Neural progenitor cell (in vitro differentiated cells): ENCODE results near the gene DIRAS1.

Source experiments
- EZH2 ChIP-seq: fragments of 200-600 bp; sonication (generic); IDR thresholded peaks from 2 replicates; pipeline ENCODE4 v1.6.1; 2017; ENCODE audit warnings: antibody characterized with exemption, mild to moderate bottlenecking, moderate library complexity
- EZH2phosphoT487 ChIP-seq: fragments of 200-600 bp; sonication (generic); IDR thresholded peaks from 2 replicates; pipeline ENCODE4 v1.6.1; 2017; ENCODE audit warnings: antibody characterized with exemption
- TF ChIP-seq, protein P1 (sequence below): fragments of 200-600 bp; sonication (generic); IDR thresholded peaks from 2 replicates; pipeline ENCODE4 v1.5.1; 2017; ENCODE audit warnings: antibody characterized with exemption, mild to moderate bottlenecking

DNA sequence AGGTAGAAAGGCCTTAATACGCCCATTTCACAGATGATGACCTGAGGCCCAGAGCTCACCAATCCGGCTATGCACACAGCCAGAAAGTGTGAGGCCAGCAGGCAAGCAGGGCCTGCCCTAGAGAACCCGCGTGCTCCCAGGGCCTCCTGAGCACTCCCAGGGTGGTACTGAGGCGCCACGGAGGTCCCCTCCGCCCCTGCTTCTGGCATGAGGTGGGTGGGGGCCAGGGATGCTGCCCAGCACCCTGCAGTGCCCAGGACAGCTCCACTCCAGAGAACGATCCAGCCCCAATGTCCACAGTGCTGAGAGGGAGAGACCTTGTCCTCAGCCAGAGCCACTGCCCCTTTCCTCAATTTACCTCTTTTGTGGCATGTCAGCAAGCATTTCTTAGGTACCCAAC, 48.0 kb upstream of the DIRAS1 start:
- TF ChIP-seq, protein P1, sequence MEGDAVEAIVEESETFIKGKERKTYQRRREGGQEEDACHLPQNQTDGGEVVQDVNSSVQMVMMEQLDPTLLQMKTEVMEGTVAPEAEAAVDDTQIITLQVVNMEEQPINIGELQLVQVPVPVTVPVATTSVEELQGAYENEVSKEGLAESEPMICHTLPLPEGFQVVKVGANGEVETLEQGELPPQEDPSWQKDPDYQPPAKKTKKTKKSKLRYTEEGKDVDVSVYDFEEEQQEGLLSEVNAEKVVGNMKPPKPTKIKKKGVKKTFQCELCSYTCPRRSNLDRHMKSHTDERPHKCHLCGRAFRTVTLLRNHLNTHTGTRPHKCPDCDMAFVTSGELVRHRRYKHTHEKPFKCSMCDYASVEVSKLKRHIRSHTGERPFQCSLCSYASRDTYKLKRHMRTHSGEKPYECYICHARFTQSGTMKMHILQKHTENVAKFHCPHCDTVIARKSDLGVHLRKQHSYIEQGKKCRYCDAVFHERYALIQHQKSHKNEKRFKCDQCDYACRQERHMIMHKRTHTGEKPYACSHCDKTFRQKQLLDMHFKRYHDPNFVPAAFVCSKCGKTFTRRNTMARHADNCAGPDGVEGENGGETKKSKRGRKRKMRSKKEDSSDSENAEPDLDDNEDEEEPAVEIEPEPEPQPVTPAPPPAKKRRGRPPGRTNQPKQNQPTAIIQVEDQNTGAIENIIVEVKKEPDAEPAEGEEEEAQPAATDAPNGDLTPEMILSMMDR, result no peak
- no peak for TF ChIP-seq EZH2
- no peak for TF ChIP-seq EZH2phosphoT487
